Measurements from ENCODE around the gene SORCS2.

GRCh38 chr4:7433376-7434140 lies 241.2 kb downstream of the SORCS2 start:
- TF ChIP-seq POLR2A (IDR thresholded peaks at IDR 0.05; ENCODE audit: low read length) (no peak), GATA1 (IDR thresholded peaks at IDR 0.05; ENCODE audit: low read depth, low read length) (no peak)
